Heart left ventricle (tissue), 16 donors: Measurements from ENCODE around the gene TRRAP. TPM values are rescaled to one million over a fixed set of nuclear protein-coding genes. Genes with fewer than 3 reads are reported as not detected.
A peak's percentile ranks its signal among the peaks of the same experiment; 100 is the strongest.

Experiments
- ATAC-seq, 4 donors: fragments of 200-7000 bp; cut with Tn5 transposase; one replicate each; pipeline ENCODE4 v1.9.1; 2020 to 2022; ENCODE audit warnings: moderate library complexity in 4 of 4, mild to moderate bottlenecking in 3 of 4, moderate number of reproducible peaks in 1 of 4
- DNase-seq, 5 donors: peaks; one replicate each; pipeline ENCODE4 v3.0.0-alpha.2; 2020
- H3K27ac ChIP-seq, 12 donors: fragments of 200-600 bp; sonication (generic) in 4 of 12; one replicate each; pipeline versions ENCODE4 v1.5.0 to v1.8.0; 2016 to 2022; ENCODE audit warnings: mild to moderate bottlenecking in 2 of 12
- H3K27me3 ChIP-seq, 9 donors: fragments of 200-600 bp; sonication (generic) in 2 of 9; one replicate each; pipeline versions ENCODE4 v1.5.1 to v1.8.0; 2016 to 2022; ENCODE audit warnings: mild to moderate bottlenecking in 3 of 9
- H3K36me3 ChIP-seq, 9 donors: fragments of 200-600 bp; sonication (generic) in 2 of 9; one replicate each; pipeline versions ENCODE4 v1.5.0 to v1.8.0; 2018 to 2022; ENCODE audit warnings: mild to moderate bottlenecking in 2 of 9
- H3K4me1 ChIP-seq, 12 donors: fragments of 200-600 bp; sonication (generic) in 4 of 12; one replicate each; pipeline versions ENCODE4 v1.5.0 to v1.8.0; 2016 to 2022; ENCODE audit warnings: mild to moderate bottlenecking in 3 of 12
- H3K4me3 ChIP-seq, 12 donors: fragments of 200-600 bp; sonication (generic) in 4 of 12; one replicate each; pipeline versions ENCODE4 v1.5.0 to v1.8.0; 2017 to 2022; ENCODE audit warnings: mild to moderate bottlenecking in 9 of 12, moderate library complexity in 4 of 12
- H3K9me3 ChIP-seq, 12 donors: fragments of 200-600 bp; sonication (generic) in 4 of 12; one replicate each; pipeline versions ENCODE4 v1.5.0 to v1.8.0; 2016 to 2022; ENCODE audit warnings: mild to moderate bottlenecking in 1 of 12
- POLR2A ChIP-seq, 2 donors: fragments of 450-650 bp; IDR thresholded peaks; one replicate each; pipeline ENCODE4 v1.6.1; 2017; ENCODE audit warnings: antibody characterized with exemption in 2 of 2, mild to moderate bottlenecking in 2 of 2, moderate library complexity in 2 of 2
- WGBS, 4 donors: extraction: QIAGEN DNeasy Blood & Tissue Kit in 2 of 4; methylation state at CpG; one replicate each; pipeline versions ENCODE4 v1.1.5 to v1.1.7; 2013 to 2018; 5-methylcytosine and 5-hydroxymethylcytosine counted together
- intact Hi-C, 10 donors: fragments of 100-400 bp; cut with DNase I; formaldehyde crosslinking; loops; one replicate each; pipeline versions ENCODE4 v1.11.1 to v1.14.2; 2022
- polyA plus RNA-seq, 2 donors: library from polyadenylated mRNA; stranded (reverse); fragments of 200-250 nt; gene quantifications; one replicate each; pipeline ENCODE4 v1.2.3, GENCODE V29; 2013
- total RNA-seq, 9 donors: library from RNA; depleted of rRNA in 2 of 9; stranded (reverse); fragments of >200 nt in 2 of 9; fragmentation: NEBNext Ultra II Directional in 3 of 9; extraction: Animal tissue kit (Norgen Biotek cat#: 25700) in 3 of 9; gene quantifications; one replicate each; pipeline versions ENCODE4 v1.1.0 to v1.2.4, GENCODE V29; 2016 to 2023
- TF ChIP-seq, protein P1 (sequence below), 12 donors: fragments of 200-600 bp; sonication (generic) in 4 of 12; IDR thresholded peaks; one replicate each; pipeline versions ENCODE4 v1.5.0 to v1.8.0; 2018 to 2022; ENCODE audit warnings: antibody characterized with exemption in 12 of 12, mild to moderate bottlenecking in 5 of 12
- donor health status: ischemic (EF 13 %, LVEDD 7.1; RV severe dilation, severe dysfunction).
- donor health status: healthy with polysubstance abuse.
- donor health status: DM: no; HTN: yes; CAD: no.
- donor health status: DM: no; HTN: no; CAD: no.
- donor health status: ischemic (EF 25% LVEDD 6.9; RV normal size, moderate dysfunction).
- donor health status: ischemic (EF 25% LVEDD 5.7; RV mildly dilated, moderate dysfunction).
- donor health status: healthy.
- donor health status: DM: yes; HTN: yes; CAD: no.
- donor health status: ischemic (EF 35%, LVEDD 5.7; RV mildly dilated, moderate dysfunction).
- donor health status: nonischemic (EF 11% LVEDD 7.7; RV severe dilation, severe dysfunction).
- donor health status: DM: yes; HTN: yes; CAD: no.
- donor health status: PGD.
- donor health status: ischemic (EF 29% LVEDD 5.4; RV normal size, mild dysfunction).
- donor health status: nonischemic (EF 23%, LVEDD 6.1; RV moderate dilation, normal function).

The TRRAP gene
- total and polyA plus RNA-seq, 11 donors = 9.2 to 29.6 (median 21.6) TPM

DNA sequence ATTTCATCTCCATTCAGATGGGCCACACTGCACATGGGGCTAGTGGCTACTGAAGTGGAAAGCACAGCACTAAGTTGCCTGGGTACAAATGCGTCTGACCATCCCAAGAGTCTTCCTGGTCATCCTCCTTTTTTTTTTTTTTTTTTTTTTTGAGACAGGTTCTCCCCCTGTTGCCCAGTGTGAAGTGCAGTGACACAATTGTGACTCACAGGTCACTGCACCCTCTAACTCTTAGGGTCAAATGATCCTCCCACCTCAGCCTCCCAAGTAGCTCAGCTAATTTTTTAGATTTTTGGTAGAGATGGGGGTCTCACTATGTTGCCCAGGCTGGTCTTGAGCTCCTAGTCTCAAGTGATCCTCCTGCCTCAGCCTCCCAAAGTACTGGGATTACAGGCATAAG lies 3.4 kb upstream of the TRRAP start:
- ATAC-seq (no peak), DNase-seq (no peak)
- H3K4me3 ChIP-seq = no peak overlapping the region
- intact Hi-C loops = no loop called here
- H3K36me3 ChIP-seq = no peaks in the 10 kb centered on the region
- 88 to 96% (median 93%) methylated on average over 1 of the region's 1 CpG for WGBS, 4 donors
- H3K9me3 ChIP-seq = no peaks in the 10 kb centered on the region
- peaks cover 0 to 23% (median 14%) of the 10 kb centered on the region in 9 donors for H3K27me3 ChIP-seq
- peaks cover 0 to 28% (median 10%) of the 10 kb centered on the region in 12 donors for H3K4me1 ChIP-seq
- TF ChIP-seq, protein P1, sequence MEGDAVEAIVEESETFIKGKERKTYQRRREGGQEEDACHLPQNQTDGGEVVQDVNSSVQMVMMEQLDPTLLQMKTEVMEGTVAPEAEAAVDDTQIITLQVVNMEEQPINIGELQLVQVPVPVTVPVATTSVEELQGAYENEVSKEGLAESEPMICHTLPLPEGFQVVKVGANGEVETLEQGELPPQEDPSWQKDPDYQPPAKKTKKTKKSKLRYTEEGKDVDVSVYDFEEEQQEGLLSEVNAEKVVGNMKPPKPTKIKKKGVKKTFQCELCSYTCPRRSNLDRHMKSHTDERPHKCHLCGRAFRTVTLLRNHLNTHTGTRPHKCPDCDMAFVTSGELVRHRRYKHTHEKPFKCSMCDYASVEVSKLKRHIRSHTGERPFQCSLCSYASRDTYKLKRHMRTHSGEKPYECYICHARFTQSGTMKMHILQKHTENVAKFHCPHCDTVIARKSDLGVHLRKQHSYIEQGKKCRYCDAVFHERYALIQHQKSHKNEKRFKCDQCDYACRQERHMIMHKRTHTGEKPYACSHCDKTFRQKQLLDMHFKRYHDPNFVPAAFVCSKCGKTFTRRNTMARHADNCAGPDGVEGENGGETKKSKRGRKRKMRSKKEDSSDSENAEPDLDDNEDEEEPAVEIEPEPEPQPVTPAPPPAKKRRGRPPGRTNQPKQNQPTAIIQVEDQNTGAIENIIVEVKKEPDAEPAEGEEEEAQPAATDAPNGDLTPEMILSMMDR (IDR thresholded peaks at IDR 0.05) = no peak
- no peak overlapping the region for H3K27ac ChIP-seq

DNA sequence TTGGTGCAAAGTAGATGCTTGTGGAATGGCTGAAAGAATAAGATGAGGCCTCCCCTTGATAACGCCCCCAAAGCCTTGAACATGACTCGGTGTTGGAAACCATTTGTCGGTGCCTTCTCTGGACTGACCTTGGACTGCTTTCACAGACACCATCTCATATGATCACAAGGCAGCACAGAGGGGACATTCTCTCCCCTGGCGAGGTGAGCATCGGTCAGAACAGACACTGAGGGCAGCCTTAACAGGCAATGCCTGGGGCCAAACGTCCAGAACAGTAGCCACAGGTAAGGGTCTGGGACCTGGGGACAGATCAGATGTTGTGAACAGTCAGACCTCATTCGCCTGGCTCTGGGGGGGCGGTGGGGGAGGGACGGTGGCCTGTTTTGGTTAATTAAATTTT lies 2.8 kb upstream of the TRRAP start:
- H3K4me3 ChIP-seq = no peak overlapping the region
- no peak for ATAC-seq
- intact Hi-C loops = no loop called here
- no peak for TF ChIP-seq POLR2A (IDR thresholded peaks at IDR 0.05)
- TF ChIP-seq, protein P1 (IDR thresholded peaks at IDR 0.05) = no peak
- H3K27ac ChIP-seq = no peak overlapping the region
- DNase-seq = no peak
- H3K9me3 ChIP-seq = no peaks in the 10 kb centered on the region
- H3K4me1 ChIP-seq = peaks cover 0 to 28% (median 12%) of the 10 kb centered on the region in 12 donors
- H3K27me3 ChIP-seq = peaks cover 0 to 19% (median 13%) of the 10 kb centered on the region in 9 donors
- peaks cover 0 to 2% (median 0%) of the 10 kb centered on the region in 9 donors for H3K36me3 ChIP-seq
- 80 to 91% (median 86%) methylated on average over 8 to 9 of the region's 9 CpGs for WGBS, 4 donors

DNA sequence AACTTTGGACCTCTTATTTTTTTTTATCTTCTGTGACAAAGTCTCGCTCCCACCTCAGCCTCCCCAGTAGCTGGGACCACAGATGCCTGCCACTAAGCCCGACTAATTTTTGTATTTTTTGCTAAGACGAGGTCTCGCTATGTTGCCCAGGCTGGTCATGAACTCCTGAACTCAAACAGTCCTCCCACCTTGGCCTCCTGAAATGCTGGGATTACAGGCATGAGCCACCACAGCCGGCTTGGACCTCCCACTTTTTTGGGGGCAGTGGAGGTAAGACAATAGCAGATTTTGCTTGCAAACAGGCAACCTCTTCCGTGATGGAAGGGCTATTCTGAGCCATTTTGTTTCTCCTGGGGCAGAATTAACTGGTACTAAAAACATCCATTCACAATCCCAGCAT lies 1.2 kb upstream of the TRRAP start:
- TF ChIP-seq, protein P1 (IDR thresholded peaks at IDR 0.05) = no peak
- no peak for TF ChIP-seq POLR2A (IDR thresholded peaks at IDR 0.05)
- ATAC-seq (no peak), DNase-seq (no peak)
- peaks cover 0 to 4% (median 0%) of the 10 kb centered on the region in 9 donors for H3K27me3 ChIP-seq
- H3K4me1 ChIP-seq = peaks cover 0 to 22% (median 10%) of the 10 kb centered on the region in 12 donors
- WGBS, 4 donors = 88 to 92% (median 90%) methylated on average over 6 of the region's 6 CpGs
- no peak overlapping the region for H3K4me3 ChIP-seq
- no peak overlapping the region for H3K27ac ChIP-seq
- peaks cover 0 to 17% (median 12%) of the 10 kb centered on the region in 9 donors for H3K36me3 ChIP-seq
- H3K9me3 ChIP-seq = no peaks in the 10 kb centered on the region
- intact Hi-C loops = no loop called here

DNA sequence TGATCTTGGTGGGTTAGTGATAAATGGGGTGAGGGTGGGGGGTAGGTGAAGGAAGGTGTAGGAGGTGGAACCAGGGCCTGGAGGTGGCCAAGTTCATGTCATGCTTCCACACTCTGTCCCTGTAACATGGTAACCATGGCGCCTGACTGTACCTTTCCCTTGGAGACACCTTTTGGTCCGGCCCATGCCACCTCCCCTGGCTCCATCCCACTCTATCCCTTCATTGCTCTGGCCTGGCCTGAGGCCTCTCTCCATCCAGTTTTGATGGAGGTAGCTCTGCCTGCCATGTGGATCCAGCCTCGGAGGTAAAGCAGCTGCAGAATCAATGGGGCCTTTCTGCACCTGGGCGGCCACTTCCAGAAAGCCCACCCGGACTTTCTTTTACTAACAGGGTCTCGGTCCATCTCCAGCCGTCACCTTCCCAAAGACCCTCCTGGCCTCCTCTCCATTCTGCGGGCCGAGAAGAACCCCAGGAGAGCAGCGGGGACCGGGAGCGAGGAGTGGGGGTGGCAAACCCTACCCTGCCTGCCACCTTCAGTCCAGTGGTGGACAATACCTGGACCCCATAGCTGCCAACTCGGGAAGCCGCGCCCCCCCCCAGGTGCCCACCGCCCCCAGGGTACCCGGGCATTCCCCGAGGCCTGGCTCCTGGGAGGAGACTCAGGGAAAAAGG lies 504 bp upstream of the TRRAP start:
- Histone ChIP-seq H3K4me1 (peaks cover 0 to 22% (median 10%) of the 10 kb centered on the region in 12 donors), H3K4me3 (peak overlapping the region; percentile 71 to 100 (median 94)), H3K27ac (peak overlapping the region in 11 of 12 donors; percentile 90 to 100 (median 98)), H3K9me3 (no peaks in the 10 kb centered on the region), H3K27me3 (peaks cover 0 to under 1% (median 0%) of the 10 kb centered on the region in 9 donors), H3K36me3 (peaks cover 0 to 24% (median 19%) of the 10 kb centered on the region in 9 donors)
- ATAC-seq (peak in 3 of 4 donors; percentile 12 to 25 (median 19)), DNase-seq (no peak)
- TF ChIP-seq, protein P1 (IDR thresholded peaks at IDR 0.05) = no peak
- TF ChIP-seq POLR2A (IDR thresholded peaks at IDR 0.05) = no peak
- WGBS, 4 donors = 24 to 35% (median 26%) methylated on average over 15 to 18 of the region's 18 CpGs
- intact Hi-C loops = no loop called here
